B cell (primary cell): ENCODE data around the gene AP1AR. TPM values are rescaled to one million over a fixed set of nuclear protein-coding genes. Genes with fewer than 3 reads are reported as not detected.

Experiments used
- ATAC-seq: fragments of 200-7000 bp; cut with Tn5 transposase; one replicate; pipeline ENCODE4 v1.10.0; 2021; ENCODE audit warnings: low read depth, mild to moderate bottlenecking, moderate number of reproducible peaks, moderate library complexity
- CTCF ChIA-PET: fragments of 350-600 bp; sonication (Branson Sonifier 250); formaldehyde crosslinking; loops from one replicate; lab custom pipeline; 2021; ENCODE audit warnings: antibody characterized with exemption, inconsistent platforms; lab: Charles Lee
- POLR2A ChIA-PET: fragments of 350-600 bp; sonication (Branson Sonifier 250); formaldehyde crosslinking; loops from one replicate; lab custom pipeline; 2021; ENCODE audit warnings: antibody characterized with exemption; lab: Charles Lee
- DNase-seq: peaks from one replicate; pipeline ENCODE4 v3.0.0; 2013
- H2AFZ ChIP-seq: 2 replicates; pipeline ENCODE4 v1.6.1; 2012; ENCODE audit warnings: mild to moderate bottlenecking, low read depth, low read length; ENCODE audit not compliant: insufficient read depth, poor library complexity, severe bottlenecking
- H3K27ac ChIP-seq, 2 donors: 1 replicate in 1 of 2; 2 replicates in 1 of 2; pipeline ENCODE4 v1.5.1; 2012 to 2013; ENCODE audit warnings: low read length in 2 of 2, mild to moderate bottlenecking in 2 of 2, moderate library complexity in 1 of 2
- H3K27me3 ChIP-seq, 4 experiments: fragments of 200-600 bp in 1 of 4; sonication (generic) in 1 of 4; replicated peaks in 1 of 4; 1 replicate in 2 of 4; 2 replicates in 2 of 4; pipeline versions ENCODE4 v1.6.1 to v1.7.0; 2013 to 2016; ENCODE audit warnings: low read length in 3 of 4, mild to moderate bottlenecking in 2 of 4, mixed read lengths in 1 of 4, moderate library complexity in 1 of 4; ENCODE audit not compliant: insufficient read depth in 4 of 4, control insufficient read depth in 3 of 4; ENCODE audit errors: control extremely low read depth in 1 of 4
- H3K36me3 ChIP-seq, 2 experiments: replicated peaks in 1 of 2; 1 replicate in 1 of 2; 2 replicates in 1 of 2; pipeline versions ENCODE4 v1.6.1 to v1.7.1; 2013; ENCODE audit warnings: low read length in 1 of 2; ENCODE audit not compliant: insufficient read depth in 2 of 2, control insufficient read depth in 1 of 2; ENCODE audit errors: control extremely low read depth in 1 of 2, extremely low read depth in 1 of 2
- H3K4me1 ChIP-seq, 2 donors: fragments of 200-600 bp in 1 of 2; sonication (generic) in 1 of 2; 1 replicate in 1 of 2; 2 replicates in 1 of 2; pipeline versions ENCODE4 v1.5.1 to v1.6.1; 2013 to 2017; ENCODE audit warnings: low read length in 2 of 2; ENCODE audit not compliant: control insufficient read depth in 2 of 2, insufficient read depth in 2 of 2
- H3K4me2 ChIP-seq: replicated peaks from 2 replicates; pipeline ENCODE3; 2012; ENCODE audit warnings: mild to moderate bottlenecking, low read depth, low read length; ENCODE audit not compliant: poor library complexity, severe bottlenecking
- H3K4me3 ChIP-seq, 5 experiments: fragments of 200-600 bp in 1 of 5; sonication (generic) in 1 of 5; 1 replicate in 3 of 5; 2 replicates in 2 of 5; pipeline versions ENCODE4 v1.5.1 to v1.7.0; 2011 to 2016; ENCODE audit warnings: low read length in 4 of 5, mild to moderate bottlenecking in 4 of 5, low read depth in 2 of 5, control low read depth in 1 of 5, moderate library complexity in 1 of 5; ENCODE audit not compliant: insufficient read depth in 1 of 5; ENCODE audit errors: control extremely low read depth in 1 of 5, extremely low read depth in 1 of 5
- H3K79me2 ChIP-seq: fragments of 200-600 bp; sonication (generic); one replicate; pipeline ENCODE4 v1.6.0; 2016; ENCODE audit warnings: low read length; ENCODE audit not compliant: control insufficient read depth, insufficient read depth
- H3K9ac ChIP-seq: fragments of 200-600 bp; sonication (generic); 2 replicates; pipeline ENCODE4 v1.6.1; 2017; ENCODE audit warnings: mild to moderate bottlenecking, low read length, moderate library complexity
- H3K9me3 ChIP-seq, 3 donors: one replicate each; pipeline versions ENCODE4 v1.6.1 to v1.7.1; 2013; ENCODE audit warnings: low read length in 2 of 3; ENCODE audit not compliant: control insufficient read depth in 2 of 3, insufficient read depth in 1 of 3; ENCODE audit errors: control extremely low read depth in 1 of 3
- H4K20me1 ChIP-seq: 2 replicates; pipeline ENCODE4 v1.6.0; 2012; ENCODE audit warnings: mild to moderate bottlenecking, low read length; ENCODE audit not compliant: insufficient read depth, control insufficient read depth, poor library complexity, severe bottlenecking
- H3K27ac Mint-ChIP-seq: one replicate; pipeline ENCODE4 v1.8.0; 2021; ENCODE audit warnings: mixed read lengths
- H3K27me3 Mint-ChIP-seq: one replicate; pipeline ENCODE4 v1.8.0; 2021; ENCODE audit warnings: mixed read lengths
- H3K4me1 Mint-ChIP-seq: one replicate; pipeline ENCODE4 v1.8.0; 2021; ENCODE audit warnings: mixed read lengths
- H3K4me3 Mint-ChIP-seq: one replicate; pipeline ENCODE4 v1.8.0; 2021; ENCODE audit warnings: mixed read lengths
- H3K9me3 Mint-ChIP-seq: one replicate; pipeline ENCODE4 v1.8.0; 2022; ENCODE audit warnings: mixed read lengths; ENCODE audit not compliant: insufficient read depth
- CTCF ChIP-seq: fragments of 200-600 bp; IDR thresholded peaks from one replicate; pipeline ENCODE4 v1.8.0; 2022; ENCODE audit warnings: antibody characterized with exemption, mild to moderate bottlenecking
- EZH2 ChIP-seq: IDR thresholded peaks from 2 replicates; pipeline ENCODE4 v1.6.1; 2012; ENCODE audit warnings: borderline replicate concordance, low read depth, mild to moderate bottlenecking, moderate library complexity, low read length; ENCODE audit not compliant: insufficient read depth, poor library complexity, severe bottlenecking
- WGBS: methylation state at CpG from one replicate; pipeline ENCODE4 v1.1.5; 2013; ENCODE audit warnings: missing lambda C conversion rate; ENCODE audit not compliant: insufficient coverage; 5-methylcytosine and 5-hydroxymethylcytosine counted together
- intact Hi-C: fragments of 100-400 bp; cut with micrococcal nuclease; formaldehyde crosslinking; loops from one replicate; pipeline ENCODE4 v1.10.0; 2022
- polyA plus RNA-seq: library from polyadenylated mRNA; depleted of rRNA; stranded (reverse); fragments of >200 nt; gene quantifications from 2 replicates; pipeline ENCODE4 v1.2.3, GENCODE V29; 2012
- total RNA-seq, 2 donors: library from RNA; stranded (reverse); fragments of 120-200 nt in 1 of 2; gene quantifications; 1 replicate in 1 of 2; 2 replicates in 1 of 2; pipeline versions ENCODE4 v1.2.3 to v1.2.4, GENCODE V29; 2013 to 2022

AP1AR gene
- total and polyA plus RNA-seq, 2 donors (not counting 1 experiment from before 2014, with no cell fraction given) = 3.4 to 20.3 TPM

GRCh38 chr4:112287258-112287989 is 55.8 kb downstream of the AP1AR start:
- DNase-seq = peak; percentile 66

More at GRCh38 chr4:112287258-112287989, 55.8 kb downstream of the AP1AR start:
- peaks cover 3% of the 10 kb centered on the region for H3K9me3 Mint-ChIP-seq
- Histone ChIP-seq H2AFZ (peak overlapping the region; percentile 59), H3K9ac (peak overlapping the region; percentile 90), H4K20me1 (no peaks in the 10 kb centered on the region), H3K4me2 (peak overlapping the region; percentile 91), H3K27me3 (no peaks in the 10 kb centered on the region), H3K27ac (peak overlapping the region; percentile 85 to 95), H3K36me3 (no peaks in the 10 kb centered on the region), H3K79me2 (peaks cover 44% of the 10 kb centered on the region), H3K4me3 (peak overlapping the region in 3 of 5 experiments; percentile 12 to 89 (median 40)), H3K4me1 (peaks cover 49 to 63% of the 10 kb centered on the region in 2 donors), H3K9me3 (peaks cover 2 to 11% (median 5%) of the 10 kb centered on the region in 3 donors)
- ATAC-seq = no peak
- H3K4me3 Mint-ChIP-seq = peak overlapping the region; percentile 87
- H3K4me1 Mint-ChIP-seq = peaks cover 65% of the 10 kb centered on the region
- ChIA-PET CTCF (interaction anchor here (0.7 to 9.2 kb wide), 4 partner anchors 34 to 55 kb away, joined by 4 to 65 read pairs (median 8); no protein-coding TSS in a partner anchor), POLR2A (interaction anchor here (0.6 to 2.4 kb wide), 5 partner anchors 10 to 55 kb away, joined by 3 to 11 read pairs (median 5); partner anchors contain the start of genes ALPK1 and AP1AR)
- no peak for TF ChIP-seq EZH2
- TF ChIP-seq CTCF = no peak
- H3K27me3 Mint-ChIP-seq = no peaks in the 10 kb centered on the region
- H3K27ac Mint-ChIP-seq = peak overlapping the region; percentile 99
- WGBS = 23% methylated on average over 6 of the region's 8 CpGs
- intact Hi-C loops = loop anchor here (10.0 kb wide), 1 partner anchor 1277 kb away; no protein-coding TSS in a partner anchor
